H9 (cell line): ENCODE data around the gene ST8SIA5. TPM values are rescaled to one million over a fixed set of nuclear protein-coding genes. Genes with fewer than 3 reads are reported as not detected.

Source experiments
- DNase-seq: peaks from one replicate; pipeline ENCODE4 v3.0.0-alpha.2; 2017
- H2AFZ ChIP-seq: one replicate; pipeline ENCODE4 v1.6.1; 2013; ENCODE audit warnings: mild to moderate bottlenecking, low read length, control low read depth, moderate library complexity
- H2AK5ac ChIP-seq: 2 replicates; pipeline ENCODE4 v1.6.1; 2013; ENCODE audit warnings: low read length, control low read depth, mixed read lengths; ENCODE audit not compliant: insufficient read length
- H2BK120ac ChIP-seq: one replicate; pipeline ENCODE4 v1.6.1; 2013; ENCODE audit warnings: low read depth, mild to moderate bottlenecking, low read length, control low read depth, inconsistent platforms; ENCODE audit not compliant: poor library complexity, severe bottlenecking
- H2BK12ac ChIP-seq: 2 replicates; pipeline ENCODE4 v1.6.1; 2013; ENCODE audit warnings: low read length, control low read depth, mixed read lengths, low read depth; ENCODE audit not compliant: insufficient read length
- H2BK15ac ChIP-seq: 2 replicates; pipeline ENCODE4 v1.6.1; 2013; ENCODE audit warnings: low read depth, low read length, control low read depth
- H2BK20ac ChIP-seq: one replicate; pipeline ENCODE4 v1.6.1; 2013; ENCODE audit warnings: low read depth, mild to moderate bottlenecking, low read length, control low read depth, inconsistent platforms; ENCODE audit not compliant: poor library complexity, severe bottlenecking
- H2BK5ac ChIP-seq: 2 replicates; pipeline ENCODE4 v1.6.1; 2013; ENCODE audit warnings: low read length, control low read depth, mixed read lengths; ENCODE audit not compliant: insufficient read length
- H3K14ac ChIP-seq: 2 replicates; pipeline ENCODE4 v1.6.1; 2013; ENCODE audit warnings: low read length, control low read depth; ENCODE audit not compliant: insufficient read depth
- H3K18ac ChIP-seq: 2 replicates; pipeline ENCODE4 v1.6.1; 2013; ENCODE audit warnings: low read depth, mild to moderate bottlenecking, mixed read lengths, low read length, control low read depth; ENCODE audit not compliant: insufficient read length
- H3K23ac ChIP-seq: 2 replicates; pipeline ENCODE4 v1.6.1; 2013; ENCODE audit warnings: low read length, control low read depth, mixed read lengths, low read depth; ENCODE audit not compliant: insufficient read length
- H3K23me2 ChIP-seq: 2 replicates; pipeline ENCODE4 v1.6.1; 2013; ENCODE audit warnings: low read depth, mild to moderate bottlenecking, mixed read lengths, low read length, control low read depth; ENCODE audit not compliant: insufficient read length, poor library complexity, severe bottlenecking
- H3K27ac ChIP-seq: 2 replicates; pipeline ENCODE4 v1.5.1; 2013; ENCODE audit warnings: low read length, control low read depth, mixed read lengths, low read depth; ENCODE audit not compliant: insufficient read length
- H3K27me3 ChIP-seq: 2 replicates; pipeline ENCODE4 v1.6.1; 2013; ENCODE audit warnings: low read length, control low read depth, inconsistent platforms; ENCODE audit not compliant: insufficient read depth
- H3K4ac ChIP-seq: 2 replicates; pipeline ENCODE4 v1.6.1; 2013; ENCODE audit warnings: low read depth, mild to moderate bottlenecking, control low read depth, inconsistent platforms, low read length, moderate library complexity
- H3K4me1 ChIP-seq: 2 replicates; pipeline ENCODE4 v1.6.1; 2013; ENCODE audit warnings: low read length, control low read depth, inconsistent platforms; ENCODE audit not compliant: insufficient read depth
- H3K4me2 ChIP-seq: 2 replicates; pipeline ENCODE4 v1.6.1; 2013; ENCODE audit warnings: low read length, control low read depth, mixed read lengths; ENCODE audit not compliant: insufficient read length, insufficient read depth
- H3K56ac ChIP-seq: 2 replicates; pipeline ENCODE4 v1.6.1; 2013; ENCODE audit warnings: low read depth, mild to moderate bottlenecking, mixed read lengths, low read length, control low read depth; ENCODE audit not compliant: insufficient read length
- H3K79me1 ChIP-seq: 2 replicates; pipeline ENCODE4 v1.6.1; 2013; ENCODE audit warnings: low read depth, mild to moderate bottlenecking, moderate library complexity, low read length, control low read depth, inconsistent platforms; ENCODE audit not compliant: insufficient read depth, poor library complexity, severe bottlenecking
- H3K79me2 ChIP-seq: 2 replicates; pipeline ENCODE4 v1.6.1; 2013; ENCODE audit warnings: low read length, control low read depth, inconsistent platforms; ENCODE audit not compliant: insufficient read depth
- H3K9ac ChIP-seq: 2 replicates; pipeline ENCODE4 v1.6.1; 2013; ENCODE audit warnings: low read length, control low read depth, mixed read lengths; ENCODE audit not compliant: insufficient read length; ENCODE audit errors: extremely low read depth
- H3K9me3 ChIP-seq: one replicate; pipeline ENCODE4 v1.6.1; 2013; ENCODE audit warnings: low read depth, low read length, inconsistent platforms; ENCODE audit not compliant: control insufficient read depth
- H3T11ph ChIP-seq: one replicate; pipeline ENCODE4 v1.6.1; 2013; ENCODE audit warnings: mild to moderate bottlenecking, low read length, control low read depth, inconsistent platforms
- H4K20me1 ChIP-seq: one replicate; pipeline ENCODE4 v1.6.1; 2013; ENCODE audit not compliant: control insufficient read depth, insufficient read length, insufficient read depth
- H4K5ac ChIP-seq: 2 replicates; pipeline ENCODE4 v1.6.1; 2013; ENCODE audit warnings: low read depth, mild to moderate bottlenecking, mixed read lengths, low read length, control low read depth; ENCODE audit not compliant: insufficient read length
- H4K8ac ChIP-seq: replicated peaks from 2 replicates; pipeline ENCODE4 v1.6.1; 2013; ENCODE audit warnings: low read length, control low read depth, mixed read lengths, low read depth; ENCODE audit not compliant: insufficient read length
- H4K91ac ChIP-seq: 2 replicates; pipeline ENCODE4 v1.6.1; 2013; ENCODE audit warnings: low read depth, mild to moderate bottlenecking, moderate library complexity, mixed read lengths, low read length, control low read depth; ENCODE audit not compliant: insufficient read length
- H3K27ac Mint-ChIP-seq, 3 experiments: 2 replicates in 2 of 3; 3 replicates in 1 of 3; pipeline ENCODE4 v1.8.0; 2020 to 2021; ENCODE audit warnings: mixed read lengths in 3 of 3, mild to moderate bottlenecking in 1 of 3, moderate library complexity in 1 of 3
- H3K27me3 Mint-ChIP-seq: 2 replicates; pipeline ENCODE4 v1.8.0; 2021; ENCODE audit warnings: low read depth, mild to moderate bottlenecking, moderate library complexity, mixed read lengths
- H3K36me3 Mint-ChIP-seq, 3 experiments: 2 replicates in 2 of 3; 3 replicates in 1 of 3; pipeline ENCODE4 v1.8.0; 2020 to 2021; ENCODE audit warnings: low read depth in 3 of 3, mixed read lengths in 3 of 3; ENCODE audit not compliant: insufficient read depth in 1 of 3
- H3K4me1 Mint-ChIP-seq, 2 experiments: 2 replicates each; pipeline ENCODE4 v1.8.0; 2020; ENCODE audit warnings: mixed read lengths in 2 of 2
- H3K4me3 Mint-ChIP-seq, 2 experiments: 2 replicates in 1 of 2; 3 replicates in 1 of 2; pipeline ENCODE4 v1.8.0; 2020 to 2021; ENCODE audit warnings: mild to moderate bottlenecking in 2 of 2, mixed read lengths in 2 of 2, moderate library complexity in 1 of 2
- H3K9me3 Mint-ChIP-seq, 2 experiments: 2 replicates in 1 of 2; 3 replicates in 1 of 2; pipeline ENCODE4 v1.8.0; 2020; ENCODE audit warnings: mild to moderate bottlenecking in 2 of 2, mixed read lengths in 2 of 2, moderate library complexity in 1 of 2
- CTCF ChIP-seq: fragments of 200-600 bp; sonication (generic); conservative IDR thresholded peaks from 3 replicates; pipeline ENCODE4 v1.8.0; 2021; ENCODE audit warnings: antibody characterized with exemption, mild to moderate bottlenecking
- WGBS: extraction: QIAGEN DNeasy Blood & Tissue Kit; methylation state at CpG from one replicate; pipeline ENCODE4 v1.1.7; 2013; ENCODE audit warnings: missing lambda C conversion rate, low lambda C conversion rate, mixed read lengths; ENCODE audit not compliant: insufficient read length; ENCODE audit errors: extremely low coverage; 5-methylcytosine and 5-hydroxymethylcytosine counted together
- total RNA-seq: library from RNA; stranded (reverse); gene quantifications from 2 replicates; pipeline ENCODE4 v1.2.1, GENCODE V29; 2021

ST8SIA5 gene
- total RNA-seq, 1 experiment from 2014 or later = 0.63 TPM

- Histone ChIP-seq H2AK5ac (no peak overlapping the region), H3K9me3 (no peaks in the 10 kb centered on the region), H4K8ac (no peak overlapping the region), H3K23ac (no peak overlapping the region), H4K20me1 (no peaks in the 10 kb centered on the region), H3K4me2 (no peak overlapping the region), H3K56ac (no peak overlapping the region), H3K27ac (no peak overlapping the region), H3K79me2 (no peaks in the 10 kb centered on the region), H3K23me2 (no peaks in the 10 kb centered on the region), H3K79me1 (no peaks in the 10 kb centered on the region), H2BK20ac (no peak overlapping the region), H2BK120ac (no peak overlapping the region), H3K4ac (no peak overlapping the region), H3K27me3 (no peaks in the 10 kb centered on the region), H4K91ac (no peak overlapping the region), H4K5ac (no peak overlapping the region), H3K18ac (no peak overlapping the region), H3T11ph (no peak overlapping the region), H3K14ac (peak overlapping the region; percentile 17; the same call in 1 of the 2 replicates), H2BK15ac (no peak overlapping the region), H3K9ac (no peak overlapping the region), H2BK5ac (no peak overlapping the region), H2BK12ac (no peak overlapping the region), H2AFZ (no peak overlapping the region), H3K4me1 (no peaks in the 10 kb centered on the region; the same call in 1 of the 2 replicates)
- H3K27ac Mint-ChIP-seq = no peak overlapping the region
- peaks cover 3 to 7% (median 5%) of the 10 kb centered on the region in 3 experiments; a peak in 6 of 7 replicates for H3K36me3 Mint-ChIP-seq
- H3K27me3 Mint-ChIP-seq = peaks cover 3% of the 10 kb centered on the region
- DNase-seq = no peak
- H3K9me3 Mint-ChIP-seq = peaks cover 5 to 7% of the 10 kb centered on the region in 2 experiments
- TF ChIP-seq CTCF = no peak
- H3K4me3 Mint-ChIP-seq = no peak overlapping the region
- peaks cover 20 to 24% of the 10 kb centered on the region in 2 experiments for H3K4me1 Mint-ChIP-seq
- no CpG with 5 or more reads among the region's 3 CpGs for WGBS
Measured at GRCh38 chr18:46696268-46696667, 60.6 kb downstream of the ST8SIA5 start.
